Cardiac muscle cell (in vitro differentiated cells and primary cell): ENCODE results near the gene KIR3DL2. TPM values are rescaled to one million over a fixed set of nuclear protein-coding genes. Genes with fewer than 3 reads are reported as not detected.

Experiments
- DNase-seq, 2 donors: peaks; one replicate each; pipeline versions ENCODE4 v3.0.0 to v3.0.0-alpha.2; 2010 to 2017; ENCODE audit warnings: low read depth in 1 of 2, low spot score in 1 of 2
- H3K27ac ChIP-seq: fragments of 200-600 bp; sonication (generic); 2 replicates; pipeline ENCODE4 v1.5.1; 2016
- H3K27me3 ChIP-seq: fragments of 200-600 bp; sonication (generic); 2 replicates; pipeline ENCODE4 v1.6.0; 2016; ENCODE audit warnings: control low read depth
- H3K36me3 ChIP-seq: fragments of 200-600 bp; sonication (generic); 2 replicates; pipeline ENCODE4 v1.5.1; 2016; ENCODE audit warnings: control low read depth
- H3K4me1 ChIP-seq: fragments of 200-600 bp; sonication (generic); 2 replicates; pipeline ENCODE4 v1.8.1; 2017; ENCODE audit warnings: low read depth, mild to moderate bottlenecking, mixed run types
- H3K4me3 ChIP-seq: fragments of 200-600 bp; sonication (generic); 2 replicates; pipeline ENCODE4 v1.5.1; 2016; ENCODE audit warnings: mild to moderate bottlenecking
- H3K9me3 ChIP-seq: fragments of 200-600 bp; sonication (generic); 2 replicates; pipeline ENCODE4 v1.5.1; 2017; ENCODE audit warnings: low read depth, mild to moderate bottlenecking, control low read depth
- polyA plus RNA-seq: library from polyadenylated mRNA; unstranded; fragments of >200 nt; fragmentation: Nextera tagmentation; extraction: Ambion mirVana; gene quantifications from 2 replicates; pipeline ENCODE4 v1.2.1, GENCODE V29; 2016
- total RNA-seq: library from RNA; depleted of rRNA; stranded (reverse); fragments of >200 nt; gene quantifications from 2 replicates; pipeline ENCODE4 v1.2.3, GENCODE V29; 2016
- TF ChIP-seq, protein P1 (sequence below): IDR thresholded peaks from 2 replicates; pipeline ENCODE4 v1.5.1; 2012; ENCODE audit warnings: low read depth, mild to moderate bottlenecking, low read length

KIR3DL2 gene
- total and polyA plus RNA-seq, 2 experiments from 2014 or later, result not detected

DNA sequence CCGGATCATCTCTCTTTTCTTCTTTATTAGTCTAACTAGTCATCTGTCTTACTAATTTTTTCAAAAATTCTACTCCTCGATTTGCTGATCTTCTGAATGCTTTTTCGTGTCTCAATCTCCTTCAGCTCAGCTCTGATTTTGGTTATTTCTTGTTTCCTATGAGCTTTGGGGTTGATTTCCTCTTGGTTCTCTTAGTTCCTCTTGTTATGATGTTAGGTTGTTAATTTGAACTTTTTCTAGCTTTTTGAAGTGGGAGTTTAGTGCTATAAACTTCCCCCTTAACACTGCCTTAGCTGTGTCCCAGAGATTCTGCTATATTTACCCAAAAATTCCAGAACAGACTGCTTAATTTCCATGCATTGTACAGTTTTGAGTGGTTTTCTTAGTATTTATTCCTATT, 27.2 kb downstream of the KIR3DL2 start:
- H3K9me3 ChIP-seq, result no peaks in the 10 kb centered on the region
- H3K4me1 ChIP-seq, result no peaks in the 10 kb centered on the region
- H3K27ac ChIP-seq, result no peak overlapping the region
- no peaks in the 10 kb centered on the region for H3K27me3 ChIP-seq
- no peaks in the 10 kb centered on the region for H3K36me3 ChIP-seq
- no peak overlapping the region for H3K4me3 ChIP-seq
- TF ChIP-seq, protein P1, sequence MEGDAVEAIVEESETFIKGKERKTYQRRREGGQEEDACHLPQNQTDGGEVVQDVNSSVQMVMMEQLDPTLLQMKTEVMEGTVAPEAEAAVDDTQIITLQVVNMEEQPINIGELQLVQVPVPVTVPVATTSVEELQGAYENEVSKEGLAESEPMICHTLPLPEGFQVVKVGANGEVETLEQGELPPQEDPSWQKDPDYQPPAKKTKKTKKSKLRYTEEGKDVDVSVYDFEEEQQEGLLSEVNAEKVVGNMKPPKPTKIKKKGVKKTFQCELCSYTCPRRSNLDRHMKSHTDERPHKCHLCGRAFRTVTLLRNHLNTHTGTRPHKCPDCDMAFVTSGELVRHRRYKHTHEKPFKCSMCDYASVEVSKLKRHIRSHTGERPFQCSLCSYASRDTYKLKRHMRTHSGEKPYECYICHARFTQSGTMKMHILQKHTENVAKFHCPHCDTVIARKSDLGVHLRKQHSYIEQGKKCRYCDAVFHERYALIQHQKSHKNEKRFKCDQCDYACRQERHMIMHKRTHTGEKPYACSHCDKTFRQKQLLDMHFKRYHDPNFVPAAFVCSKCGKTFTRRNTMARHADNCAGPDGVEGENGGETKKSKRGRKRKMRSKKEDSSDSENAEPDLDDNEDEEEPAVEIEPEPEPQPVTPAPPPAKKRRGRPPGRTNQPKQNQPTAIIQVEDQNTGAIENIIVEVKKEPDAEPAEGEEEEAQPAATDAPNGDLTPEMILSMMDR, result no peak
- no peak for DNase-seq

DNA sequence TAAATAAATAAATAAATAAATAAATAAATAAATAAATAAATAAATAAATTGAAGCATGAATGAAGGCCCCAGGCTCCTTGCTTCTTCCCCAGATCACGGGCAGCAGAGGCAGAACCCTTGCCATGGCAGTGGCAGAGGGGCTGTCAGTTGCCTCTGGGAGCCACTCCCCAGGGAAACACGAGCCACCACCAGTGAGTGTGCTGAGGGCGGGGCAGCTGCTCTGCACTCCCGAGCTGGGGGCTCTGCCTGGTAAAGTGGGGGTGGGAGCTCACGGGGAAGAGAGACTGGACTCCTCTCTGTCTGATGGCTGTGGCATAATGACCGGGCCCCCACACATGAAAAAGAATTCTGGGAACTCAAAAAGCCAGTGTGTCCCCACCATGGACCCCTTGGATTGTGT, 31.6 kb downstream of the KIR3DL2 start:
- no peak overlapping the region for H3K4me3 ChIP-seq
- no peaks in the 10 kb centered on the region for H3K27me3 ChIP-seq
- no peak overlapping the region for H3K27ac ChIP-seq
- no peaks in the 10 kb centered on the region for H3K36me3 ChIP-seq
- H3K4me1 ChIP-seq, result no peaks in the 10 kb centered on the region
- TF ChIP-seq, protein P1, result no peak
- DNase-seq, result no peak
- no peaks in the 10 kb centered on the region for H3K9me3 ChIP-seq

DNA sequence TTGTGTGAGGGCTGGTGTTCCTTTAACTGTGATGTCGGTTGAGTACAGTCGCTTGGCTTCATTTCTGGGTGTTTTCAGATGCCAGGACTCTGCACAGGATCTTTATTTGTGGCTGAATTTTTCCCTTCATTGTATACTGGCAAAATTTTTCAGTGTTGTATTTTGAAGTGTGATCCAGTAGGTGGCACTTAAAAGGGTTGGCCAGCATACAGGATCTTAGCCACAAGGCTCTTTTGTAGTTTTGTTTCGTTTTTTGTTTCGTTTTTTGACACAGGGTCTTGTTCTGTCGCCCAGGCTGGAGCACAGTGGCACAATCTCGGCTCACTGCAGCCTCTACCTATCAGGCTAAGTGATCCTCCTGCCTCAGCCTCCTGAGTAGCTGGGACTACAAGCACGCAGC, 32.5 kb downstream of the KIR3DL2 start:
- DNase-seq, result no peak
- Histone ChIP-seq H3K36me3 (no peaks in the 10 kb centered on the region), H3K9me3 (no peaks in the 10 kb centered on the region), H3K27me3 (no peaks in the 10 kb centered on the region), H3K4me1 (no peaks in the 10 kb centered on the region), H3K27ac (no peak overlapping the region), H3K4me3 (no peak overlapping the region)
- TF ChIP-seq, protein P1, result no peak

DNA sequence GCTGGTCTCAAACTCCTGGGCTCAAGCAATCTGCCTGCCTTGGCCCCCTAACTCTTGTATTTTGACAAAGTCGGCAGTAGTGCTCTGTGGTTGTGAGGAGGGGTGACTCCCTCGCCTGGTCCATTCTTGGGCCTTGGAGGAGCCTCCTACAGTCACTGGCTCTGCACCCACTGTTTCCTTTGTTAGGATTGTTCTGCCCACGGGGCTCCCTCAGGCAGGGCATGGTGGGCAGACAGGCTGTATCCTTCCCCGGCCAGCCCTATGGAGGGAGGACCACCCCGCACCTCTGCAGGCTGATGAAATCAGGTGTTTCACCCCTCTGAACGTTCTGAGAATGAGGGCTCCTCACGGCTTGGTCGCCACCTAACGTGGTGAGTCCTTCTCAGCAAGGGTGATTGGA, 33.0 kb downstream of the KIR3DL2 start:
- Histone ChIP-seq H3K9me3 (no peaks in the 10 kb centered on the region), H3K27me3 (no peaks in the 10 kb centered on the region), H3K27ac (no peak overlapping the region), H3K4me3 (no peak overlapping the region), H3K4me1 (no peaks in the 10 kb centered on the region), H3K36me3 (no peaks in the 10 kb centered on the region)
- DNase-seq, result no peak
- TF ChIP-seq, protein P1, result no peak

DNA sequence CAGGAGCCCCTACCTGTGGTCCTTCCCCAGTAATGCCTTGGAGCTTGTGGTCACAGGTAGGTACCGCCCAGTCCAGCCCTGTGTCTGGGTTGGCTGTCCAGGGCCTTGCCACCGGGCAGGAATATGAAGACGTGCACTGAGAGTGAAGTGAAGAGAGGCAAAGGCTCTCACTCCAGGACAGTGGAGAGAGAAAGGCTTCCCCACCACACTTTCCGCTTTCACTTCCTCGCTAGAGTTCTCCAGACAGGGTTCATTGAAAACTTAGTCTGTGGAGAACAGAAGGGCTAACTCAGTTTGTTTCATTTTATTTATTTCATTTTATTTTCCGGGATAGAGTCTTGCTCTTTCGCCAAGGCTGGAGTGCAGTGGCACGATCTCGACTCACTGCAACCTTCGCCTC, 38.0 kb downstream of the KIR3DL2 start:
- TF ChIP-seq, protein P1, result no peak
- Histone ChIP-seq H3K27ac (no peak overlapping the region), H3K27me3 (no peaks in the 10 kb centered on the region), H3K4me1 (no peaks in the 10 kb centered on the region), H3K36me3 (no peaks in the 10 kb centered on the region), H3K9me3 (no peaks in the 10 kb centered on the region), H3K4me3 (no peak overlapping the region)
- no peak for DNase-seq

DNA sequence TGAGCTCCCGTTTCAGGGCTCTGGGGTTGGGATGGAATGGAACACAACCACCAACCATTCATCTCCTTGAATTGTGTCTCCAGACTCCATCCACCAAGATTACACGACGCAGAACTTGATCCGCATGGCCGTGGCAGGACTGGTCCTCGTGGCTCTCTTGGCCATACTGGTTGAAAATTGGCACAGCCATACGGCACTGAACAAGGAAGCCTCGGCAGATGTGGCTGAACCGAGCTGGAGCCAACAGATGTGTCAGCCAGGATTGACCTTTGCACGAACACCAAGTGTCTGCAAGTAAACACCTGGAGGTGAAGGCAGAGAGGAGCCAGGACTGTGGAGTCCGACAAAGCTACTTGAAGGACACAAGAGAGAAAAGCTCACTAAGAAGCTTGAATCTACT, 39.3 kb downstream of the KIR3DL2 start:
- Histone ChIP-seq H3K27ac (no peak overlapping the region), H3K27me3 (no peaks in the 10 kb centered on the region), H3K4me3 (no peak overlapping the region), H3K4me1 (no peaks in the 10 kb centered on the region), H3K9me3 (no peaks in the 10 kb centered on the region), H3K36me3 (no peaks in the 10 kb centered on the region)
- TF ChIP-seq, protein P1, result no peak
- no peak for DNase-seq
